Measurements from ENCODE around the gene NPAS3.

Gene NPAS3

DNA sequence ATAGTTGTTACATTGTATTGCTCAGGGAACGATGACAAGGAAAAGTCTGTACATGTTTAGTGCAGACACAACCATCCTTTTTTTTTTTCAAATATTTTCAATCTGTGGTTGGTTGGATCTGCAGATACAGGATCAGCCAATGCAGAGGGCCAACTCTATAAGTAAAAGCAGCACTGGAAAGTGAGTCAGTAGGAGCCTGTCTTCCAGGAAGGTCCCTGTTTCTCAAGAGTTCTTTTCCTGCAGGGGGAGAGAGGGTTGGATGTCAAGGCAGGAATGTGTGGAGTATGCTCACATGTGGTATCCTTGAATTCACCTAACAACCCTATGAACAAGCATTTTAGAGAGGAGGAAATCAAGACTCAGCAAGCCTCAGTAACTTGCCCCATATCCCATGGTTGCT lies 409.1 kb downstream of the NPAS3 start:
- DNase-seq: no peak

- no peak for DNase-seq
These were observed 409.8 kb downstream of the NPAS3 start for GRCh38 chr14:33348510-33348909.

DNA sequence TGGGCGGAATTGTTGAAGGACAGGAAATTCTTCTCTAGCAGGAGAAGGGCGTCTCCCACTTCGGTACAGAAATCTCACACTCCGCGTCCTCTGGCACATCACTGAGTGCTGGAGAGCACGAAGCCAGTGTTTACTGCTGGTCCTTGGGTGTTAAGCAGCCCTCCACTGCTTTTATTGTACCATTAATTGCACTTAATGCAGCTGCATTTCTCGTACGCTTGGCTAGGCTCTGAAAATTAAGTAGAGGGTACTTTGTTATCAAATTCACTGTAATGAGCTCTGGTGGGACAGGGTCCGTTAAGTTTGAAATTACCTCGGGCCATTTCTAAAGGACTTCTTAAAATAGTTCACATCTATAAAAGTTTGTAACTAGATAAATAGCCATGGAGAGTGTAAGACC lies 411.2 kb downstream of the NPAS3 start:
- DNase-seq: no peak

- no peak for DNase-seq
These were observed 411.8 kb downstream of the NPAS3 start for GRCh38 chr14:33350366-33350990.

DNA sequence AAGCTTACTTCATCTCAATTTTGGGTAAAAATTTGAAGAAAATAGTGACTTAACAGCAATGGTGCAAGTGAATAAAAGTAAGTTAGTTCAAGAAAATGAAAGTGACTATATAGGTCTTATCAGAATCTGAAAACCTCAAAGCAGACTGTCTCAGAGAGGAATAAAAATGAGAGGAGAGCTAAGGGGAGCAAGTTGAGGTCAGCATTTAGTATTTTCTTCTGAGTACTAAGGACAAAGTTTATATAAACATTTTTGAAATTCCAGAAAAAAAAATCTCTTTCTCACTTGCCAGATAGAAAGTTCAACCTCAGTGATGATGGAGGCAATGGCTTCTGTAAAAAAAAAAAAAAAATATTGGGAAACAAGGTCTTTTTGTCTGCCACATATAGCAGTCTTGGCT lies 414.1 kb downstream of the NPAS3 start:
- DNase-seq: no peak

GRCh38 chr14:33356181-33356580 lies 417.5 kb downstream of the NPAS3 start:
- no peak for DNase-seq

GRCh38 chr14:33357225-33358010 lies 418.7 kb downstream of the NPAS3 start:
- DNase-seq: peak; percentile 4

GRCh38 chr14:33359288-33359881 lies 420.7 kb downstream of the NPAS3 start:
- DNase-seq: no peak

- DNase-seq: no peak
These were observed 424.3 kb downstream of the NPAS3 start for GRCh38 chr14:33362934-33363333.

DNA sequence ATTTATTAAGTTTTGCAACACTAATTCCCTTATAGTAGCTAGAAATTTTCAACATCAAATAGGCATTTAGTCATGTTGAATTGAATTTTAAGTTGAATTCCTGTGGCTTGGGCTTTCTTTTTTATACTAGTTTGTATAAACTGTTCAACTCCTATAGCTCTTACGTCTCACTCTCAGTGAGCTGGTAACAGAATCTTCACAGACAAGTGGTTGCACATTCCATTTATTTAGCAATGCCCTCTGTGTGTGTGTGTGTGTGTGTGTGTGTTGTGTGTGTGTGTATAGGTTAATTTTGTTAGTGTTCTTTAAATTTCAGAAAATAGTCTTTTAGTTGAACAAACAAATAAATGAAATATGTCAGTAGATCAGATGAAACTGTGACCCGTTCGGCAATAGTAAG lies 425.0 kb downstream of the NPAS3 start:
- no peak for DNase-seq

GRCh38 chr14:33364466-33364865 lies 425.8 kb downstream of the NPAS3 start:
- no peak for DNase-seq

DNA sequence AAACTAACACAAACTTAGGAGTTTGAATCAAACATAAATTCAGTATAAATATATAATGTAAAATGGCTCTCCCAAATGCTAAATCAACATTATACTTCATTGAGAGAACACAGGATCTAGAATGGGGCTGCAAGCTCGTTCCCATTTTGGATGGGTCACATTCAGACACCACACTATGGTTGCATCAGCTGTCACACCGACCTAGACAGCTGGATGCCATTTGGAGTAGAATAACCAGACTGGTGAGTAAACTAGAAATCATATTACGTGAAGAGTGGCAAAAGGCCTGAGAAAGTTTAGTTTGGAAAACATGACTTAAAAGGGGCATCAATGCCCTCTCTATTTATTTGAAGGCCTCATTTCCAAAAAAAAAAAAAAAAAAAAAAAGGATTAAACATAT lies 430.4 kb downstream of the NPAS3 start:
- no peak for DNase-seq

DNA sequence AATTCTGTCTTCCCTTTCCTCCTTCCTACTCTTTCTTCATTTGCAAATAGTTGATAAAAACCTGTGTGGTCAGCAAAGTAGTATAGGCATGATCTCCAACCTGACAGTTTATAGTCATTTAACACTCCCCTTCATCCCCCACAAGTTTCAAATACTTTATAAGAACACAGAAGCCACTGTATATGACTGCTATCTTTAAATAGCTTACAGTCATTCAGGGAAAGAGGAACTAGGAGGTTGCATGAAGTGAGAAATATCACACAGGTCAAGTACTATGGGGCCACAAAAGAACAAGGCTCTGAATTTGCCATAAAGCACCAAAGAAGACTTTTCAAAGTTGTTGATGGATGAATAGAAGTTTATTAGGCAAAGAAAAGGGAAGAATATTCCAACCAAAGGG lies 431.3 kb downstream of the NPAS3 start:
- no peak for DNase-seq

GRCh38 chr14:33370426-33370825 lies 431.7 kb downstream of the NPAS3 start:
- DNase-seq: no peak

- DNase-seq: no peak
These were observed 436.5 kb downstream of the NPAS3 start for GRCh38 chr14:33375196-33375595.

DNA sequence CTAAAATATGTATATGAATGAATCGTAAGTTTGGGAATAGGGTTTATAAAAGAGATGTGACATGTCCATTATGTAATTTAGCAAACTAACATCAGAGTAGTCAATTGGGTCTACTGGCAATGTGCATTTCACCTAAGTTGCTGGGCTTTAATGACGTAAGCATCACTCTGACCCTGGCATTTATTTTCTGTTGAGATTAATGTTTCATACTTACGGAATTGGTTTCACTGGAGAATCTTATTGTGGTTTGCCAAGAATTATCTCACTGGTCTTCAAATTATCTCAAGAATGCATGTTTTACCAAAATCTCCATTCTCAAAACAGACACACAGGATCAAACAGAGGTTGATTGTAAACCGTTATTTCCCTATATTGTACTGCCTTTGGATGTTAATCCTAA lies 437.1 kb downstream of the NPAS3 start:
- no peak for DNase-seq

GRCh38 chr14:33376510-33376909 lies 437.8 kb downstream of the NPAS3 start:
- no peak for DNase-seq

DNA sequence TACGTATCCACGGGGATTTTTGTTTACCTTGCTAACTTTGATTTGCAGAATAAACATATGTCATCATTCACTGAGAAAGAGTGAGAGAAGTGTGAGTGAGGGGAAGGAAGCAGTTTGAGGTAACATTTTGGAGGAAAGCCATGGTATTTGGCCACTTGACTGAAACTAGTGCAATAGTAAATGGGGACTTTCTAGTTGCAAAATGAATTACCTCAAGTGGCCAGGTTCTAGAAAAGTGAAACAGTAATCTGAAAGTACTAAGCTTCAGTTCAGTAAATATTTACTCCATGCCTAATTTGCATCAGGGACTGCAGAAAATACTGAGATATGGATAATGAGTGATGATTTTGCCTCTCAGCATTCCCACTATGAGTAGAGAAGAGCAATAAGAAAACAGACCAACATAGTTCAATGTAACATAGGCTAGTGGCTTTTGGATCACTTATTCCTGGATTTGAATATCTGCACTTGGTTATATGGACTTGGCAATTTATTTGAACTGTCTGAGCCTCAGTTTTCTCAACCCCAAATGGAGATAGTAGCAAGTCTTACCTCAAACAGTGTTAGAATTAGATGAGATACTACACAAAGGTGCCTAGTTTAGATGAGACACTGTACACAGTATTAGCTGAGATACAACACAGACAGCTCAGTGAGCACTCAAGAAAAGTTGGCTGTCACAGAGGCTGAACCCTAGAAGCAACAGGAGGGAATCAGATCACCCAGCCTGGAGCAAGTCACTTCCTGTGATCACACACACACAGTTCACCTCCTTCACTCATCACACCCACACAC lies 439.1 kb downstream of the NPAS3 start:
- no peak for DNase-seq

GRCh38 chr14:33381717-33382116 lies 443.0 kb downstream of the NPAS3 start:
- DNase-seq: no peak

DNA sequence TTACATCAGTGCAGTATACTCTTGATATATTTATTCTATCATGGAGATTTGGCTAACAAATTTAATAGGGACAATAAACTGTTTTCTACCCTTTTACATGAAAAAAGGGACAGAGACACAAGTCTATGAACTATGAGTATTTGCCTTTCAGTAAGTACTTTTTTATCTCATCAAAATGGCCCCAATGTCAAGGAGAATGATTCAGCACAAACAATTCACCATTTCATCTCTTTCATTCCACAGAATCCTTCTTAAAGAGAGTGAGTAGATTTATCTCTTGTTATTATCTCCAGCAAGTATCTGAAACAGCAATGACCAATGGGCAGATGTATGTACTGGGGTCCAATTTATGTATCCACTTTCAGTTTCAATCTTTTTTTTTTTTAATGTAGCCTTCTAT lies 447.5 kb downstream of the NPAS3 start:
- no peak for DNase-seq

GRCh38 chr14:33386781-33387180 lies 448.1 kb downstream of the NPAS3 start:
- no peak for DNase-seq

DNA sequence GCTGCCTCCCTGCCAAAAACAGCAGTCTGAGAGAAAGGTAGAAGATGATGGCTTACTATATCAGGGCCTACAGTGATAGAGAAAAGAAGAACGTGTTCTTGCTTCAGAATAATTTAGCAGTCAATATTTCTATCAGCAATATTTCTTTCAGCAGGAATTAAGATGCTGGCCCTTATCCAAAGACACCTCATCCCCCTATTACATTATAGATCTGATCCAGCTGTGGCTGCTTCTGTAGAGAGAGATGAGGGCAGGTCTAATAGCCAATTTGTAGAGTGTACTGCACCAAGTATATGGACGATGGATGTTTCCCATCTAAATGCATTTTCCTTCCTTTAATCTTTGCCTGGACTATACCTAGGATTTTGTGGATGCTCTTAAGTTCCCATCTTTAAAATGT lies 451.7 kb downstream of the NPAS3 start:
- DNase-seq: no peak

GRCh38 chr14:33393231-33393894 lies 454.7 kb downstream of the NPAS3 start:
- no peak for DNase-seq
